ENCODE results near the gene AOPEP. TPM values are rescaled to one million over a fixed set of nuclear protein-coding genes. Genes with fewer than 3 reads are reported as not detected.

AOPEP gene
- polyA plus RNA-seq, 2 of the 4 experiments (the other 2 are of a cell fraction) = 226 to 266 TPM

- H3K4me3 ChIP-seq = peak overlapping the region; percentile 12; the same call in 1 of the 3 replicates
- no peak for FAIRE-seq
- H3K4me2 ChIP-seq = peak overlapping the region; percentile 93
- ChIA-PET CTCF (interaction anchor here (1.1 to 2.2 kb wide), 4 partner anchors 8 to 37 kb away, joined by 4 to 6 read pairs (median 4); no protein-coding TSS in a partner anchor), POLR2A (no interaction called here)
- 0 out of 6 replicates have a peak, but pooled peaks of 1 of the 2 experiments have one; percentile 6 for ATAC-seq
- peak overlapping the region; percentile 4 to 79; a peak in 4 of 6 replicates for H3K27ac ChIP-seq
- WGBS (ENCODE audit: missing lambda C conversion rate) = 41% methylated on average over 10 of the region's 10 CpGs
- H3K9me3 ChIP-seq = no peaks in the 10 kb centered on the region
- TF ChIP-seq JUN (IDR thresholded peaks at IDR 0.05) (0 out of 5 replicates have a peak, but pooled peaks have one; percentile 5 to 6), USF2 (IDR thresholded peaks at IDR 0.05) (no peak), SREBF2 (IDR thresholded peaks at IDR 0.05) (no peak), ATOH8 (CRISPR knock-in tag; IDR thresholded peaks at IDR 0.05; ENCODE audit: low read depth) (no peak), CHD4 (IDR thresholded peaks at IDR 0.05; ENCODE audit: borderline replicate concordance) (no peak), NR3C1 (IDR thresholded peaks at IDR 0.05) (no peak)
- TF ChIP-seq, protein P1, sequence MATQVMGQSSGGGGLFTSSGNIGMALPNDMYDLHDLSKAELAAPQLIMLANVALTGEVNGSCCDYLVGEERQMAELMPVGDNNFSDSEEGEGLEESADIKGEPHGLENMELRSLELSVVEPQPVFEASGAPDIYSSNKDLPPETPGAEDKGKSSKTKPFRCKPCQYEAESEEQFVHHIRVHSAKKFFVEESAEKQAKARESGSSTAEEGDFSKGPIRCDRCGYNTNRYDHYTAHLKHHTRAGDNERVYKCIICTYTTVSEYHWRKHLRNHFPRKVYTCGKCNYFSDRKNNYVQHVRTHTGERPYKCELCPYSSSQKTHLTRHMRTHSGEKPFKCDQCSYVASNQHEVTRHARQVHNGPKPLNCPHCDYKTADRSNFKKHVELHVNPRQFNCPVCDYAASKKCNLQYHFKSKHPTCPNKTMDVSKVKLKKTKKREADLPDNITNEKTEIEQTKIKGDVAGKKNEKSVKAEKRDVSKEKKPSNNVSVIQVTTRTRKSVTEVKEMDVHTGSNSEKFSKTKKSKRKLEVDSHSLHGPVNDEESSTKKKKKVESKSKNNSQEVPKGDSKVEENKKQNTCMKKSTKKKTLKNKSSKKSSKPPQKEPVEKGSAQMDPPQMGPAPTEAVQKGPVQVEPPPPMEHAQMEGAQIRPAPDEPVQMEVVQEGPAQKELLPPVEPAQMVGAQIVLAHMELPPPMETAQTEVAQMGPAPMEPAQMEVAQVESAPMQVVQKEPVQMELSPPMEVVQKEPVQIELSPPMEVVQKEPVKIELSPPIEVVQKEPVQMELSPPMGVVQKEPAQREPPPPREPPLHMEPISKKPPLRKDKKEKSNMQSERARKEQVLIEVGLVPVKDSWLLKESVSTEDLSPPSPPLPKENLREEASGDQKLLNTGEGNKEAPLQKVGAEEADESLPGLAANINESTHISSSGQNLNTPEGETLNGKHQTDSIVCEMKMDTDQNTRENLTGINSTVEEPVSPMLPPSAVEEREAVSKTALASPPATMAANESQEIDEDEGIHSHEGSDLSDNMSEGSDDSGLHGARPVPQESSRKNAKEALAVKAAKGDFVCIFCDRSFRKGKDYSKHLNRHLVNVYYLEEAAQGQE (IDR thresholded peaks at IDR 0.05) = no peak
- H3K4me1 ChIP-seq = peaks cover 100% of the 10 kb centered on the region
- DNase-seq (ENCODE audit: low read depth in 1 of 2, low spot score in 1 of 2) = no peak
These were observed 330.6 kb downstream of the AOPEP start for GRCh38 chr9:95057101-95057500.

GRCh38 chr9:95058121-95058785, 331.8 kb downstream of the AOPEP start:
- H3K4me1 ChIP-seq = peaks cover 100% of the 10 kb centered on the region

More at GRCh38 chr9:95058121-95058785, 331.8 kb downstream of the AOPEP start:
- Histone ChIP-seq H3K4me2 (peak overlapping the region; percentile 93), H3K4me3 (no peak overlapping the region), H3K27ac (peak overlapping the region; percentile 22 to 79; a peak in 5 of 6 replicates), H3K9me3 (no peaks in the 10 kb centered on the region)
- FAIRE-seq = no peak
- no peak; a peak in 1 of 6 replicates for ATAC-seq
- WGBS (ENCODE audit: missing lambda C conversion rate) = 57% methylated on average over 7 of the region's 7 CpGs
- POLR2A ChIA-PET = no interaction called here
- CTCF ChIA-PET = interaction anchor here (1.0 to 2.2 kb wide), 4 partner anchors 9 to 68 kb away, joined by 3 to 6 read pairs (median 4); no protein-coding TSS in a partner anchor
- TF ChIP-seq HDAC2 (IDR thresholded peaks at IDR 0.05) (no peak), NPAS2 (CRISPR knock-in tag; IDR thresholded peaks at IDR 0.05; ENCODE audit: borderline replicate concordance) (no peak), CTCF (IDR thresholded peaks at IDR 0.05) (no peak), CBX2 (IDR thresholded peaks at IDR 0.05; ENCODE audit: borderline replicate concordance, low read depth) (no peak), NR3C1 (IDR thresholded peaks at IDR 0.05) (no peak), CBX8 (IDR thresholded peaks at IDR 0.05) (no peak), ZNF302 (CRISPR knock-in tag; IDR thresholded peaks at IDR 0.05) (no peak), PBX3 (IDR thresholded peaks at IDR 0.05) (no peak), KDM5A (IDR thresholded peaks at IDR 0.05) (no peak), FOSB (CRISPR knock-in tag; IDR thresholded peaks at IDR 0.05) (no peak), POLR2A (IDR thresholded peaks at IDR 0.05; ENCODE audit: low read length) (no peak), NFE2L2 (conservative IDR thresholded peaks at IDR 0.05; ENCODE audit: low read length) (no peak), BHLHE40 (IDR thresholded peaks at IDR 0.05; ENCODE audit: low read depth, low read length) (no peak), GATA3 (IDR thresholded peaks at IDR 0.05; ENCODE audit: borderline replicate concordance) (no peak), ZSCAN20 (CRISPR knock-in tag; IDR thresholded peaks at IDR 0.05) (no peak), HOXB13 (CRISPR knock-in tag; IDR thresholded peaks at IDR 0.05; ENCODE audit: low read depth) (no peak)
- no peak for DNase-seq (ENCODE audit: low read depth in 1 of 2, low spot score in 1 of 2)
